Muscle layer of colon (tissue), 2 donors: ENCODE measurements around the gene AUTS2.

Experiments used
- H3K27ac ChIP-seq: one replicate; pipeline ENCODE4 v1.7.0; 2013; ENCODE audit warnings: low read depth, mild to moderate bottlenecking, low read length, moderate library complexity
- H3K27me3 ChIP-seq, 2 donors: one replicate each; pipeline ENCODE4 v1.7.0; 2013; ENCODE audit warnings: low read length in 2 of 2, mild to moderate bottlenecking in 2 of 2; ENCODE audit not compliant: insufficient read depth in 2 of 2, control insufficient read depth in 1 of 2
- H3K36me3 ChIP-seq: one replicate; pipeline ENCODE4 v1.7.0; 2013; ENCODE audit warnings: mild to moderate bottlenecking, low read length; ENCODE audit not compliant: insufficient read depth
- H3K4me1 ChIP-seq: one replicate; pipeline ENCODE4 v1.7.0; 2013; ENCODE audit warnings: mild to moderate bottlenecking, low read length; ENCODE audit not compliant: insufficient read depth
- H3K4me3 ChIP-seq, 2 donors: one replicate each; pipeline ENCODE4 v1.7.0; 2013; ENCODE audit warnings: low read length in 2 of 2, low read depth in 1 of 2, mild to moderate bottlenecking in 1 of 2, moderate library complexity in 1 of 2
- H3K9ac ChIP-seq: one replicate; pipeline ENCODE4 v1.7.0; 2013; ENCODE audit warnings: low read length
- H3K9me3 ChIP-seq: one replicate; pipeline ENCODE4 v1.7.0; 2013; ENCODE audit warnings: mild to moderate bottlenecking, low read length
- donor health status: abdominal sarcoma.
- donor health status: Adenocarcinoma of cecum.

AUTS2 gene

DNA sequence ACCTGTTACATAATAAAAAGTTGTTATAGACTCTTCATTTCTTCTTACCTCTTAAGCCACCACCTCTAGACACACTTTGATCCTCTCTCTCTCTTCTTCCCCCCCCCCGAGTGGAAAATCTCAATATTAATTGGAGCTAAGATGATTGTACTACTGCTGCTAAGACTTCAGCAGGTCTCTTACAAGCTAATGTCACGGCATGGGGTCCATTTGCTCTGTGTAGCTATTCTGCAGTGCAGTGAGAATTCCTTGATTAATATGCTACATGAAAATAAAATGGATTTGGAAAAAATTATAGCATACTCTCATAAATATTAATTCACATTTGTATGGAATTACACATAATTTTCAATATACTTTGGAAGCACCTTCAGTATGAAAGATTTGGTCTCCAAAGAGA lies 297.2 kb downstream of the AUTS2 start:
- no peak overlapping the region for H3K27ac ChIP-seq
- no peaks in the 10 kb centered on the region for H3K4me1 ChIP-seq
- H3K27me3 ChIP-seq = no peaks in the 10 kb centered on the region
- H3K9ac ChIP-seq = no peak overlapping the region
- H3K9me3 ChIP-seq = no peaks in the 10 kb centered on the region
- peaks cover 3% of the 10 kb centered on the region for H3K36me3 ChIP-seq
- no peak overlapping the region for H3K4me3 ChIP-seq

DNA sequence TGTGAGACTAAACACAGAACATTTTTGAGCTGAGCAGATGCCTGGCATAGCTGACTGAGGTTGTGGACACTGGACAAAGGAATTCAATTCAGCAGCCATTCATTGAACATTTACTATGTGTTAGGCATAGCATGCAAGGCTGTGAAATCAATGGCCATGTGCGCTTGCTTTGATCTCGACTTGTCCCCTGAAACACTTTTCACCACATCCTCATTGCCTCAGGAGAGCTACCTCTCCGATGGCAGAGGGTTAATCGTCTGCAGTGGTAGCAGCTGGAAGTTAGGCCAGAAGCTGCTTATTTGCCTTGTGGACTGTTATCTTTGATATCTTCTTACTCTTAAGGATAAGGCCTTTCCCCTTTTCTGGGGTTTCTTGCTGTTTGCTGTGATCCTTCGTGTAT lies 297.8 kb downstream of the AUTS2 start:
- Histone ChIP-seq H3K4me1 (no peaks in the 10 kb centered on the region), H3K36me3 (peaks cover 3% of the 10 kb centered on the region), H3K4me3 (no peak overlapping the region), H3K27ac (no peak overlapping the region), H3K9ac (no peak overlapping the region), H3K9me3 (no peaks in the 10 kb centered on the region), H3K27me3 (no peaks in the 10 kb centered on the region)

DNA sequence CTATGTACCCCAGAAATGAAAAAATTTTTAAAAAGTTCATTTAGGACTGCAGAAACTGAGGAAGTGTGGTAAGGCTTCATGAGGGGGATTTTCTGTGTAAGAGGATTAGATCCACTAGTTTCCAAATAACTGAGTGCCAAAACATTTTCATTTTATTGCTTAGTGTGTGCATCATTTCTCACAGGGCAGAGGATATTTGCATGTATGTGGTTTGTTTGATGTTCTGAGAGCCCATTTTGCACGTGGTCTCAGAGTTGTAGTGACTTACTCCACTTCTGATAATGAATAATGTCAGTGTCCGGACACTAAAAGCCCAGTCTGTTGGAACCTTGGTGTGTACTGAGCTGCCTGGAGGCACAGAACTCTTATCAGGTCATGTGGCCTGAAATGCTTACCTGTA lies 299.9 kb downstream of the AUTS2 start:
- Histone ChIP-seq H3K27ac (no peak overlapping the region), H3K9ac (no peak overlapping the region), H3K36me3 (peaks cover 3% of the 10 kb centered on the region), H3K27me3 (no peaks in the 10 kb centered on the region), H3K4me3 (no peak overlapping the region), H3K4me1 (no peaks in the 10 kb centered on the region), H3K9me3 (no peaks in the 10 kb centered on the region)

DNA sequence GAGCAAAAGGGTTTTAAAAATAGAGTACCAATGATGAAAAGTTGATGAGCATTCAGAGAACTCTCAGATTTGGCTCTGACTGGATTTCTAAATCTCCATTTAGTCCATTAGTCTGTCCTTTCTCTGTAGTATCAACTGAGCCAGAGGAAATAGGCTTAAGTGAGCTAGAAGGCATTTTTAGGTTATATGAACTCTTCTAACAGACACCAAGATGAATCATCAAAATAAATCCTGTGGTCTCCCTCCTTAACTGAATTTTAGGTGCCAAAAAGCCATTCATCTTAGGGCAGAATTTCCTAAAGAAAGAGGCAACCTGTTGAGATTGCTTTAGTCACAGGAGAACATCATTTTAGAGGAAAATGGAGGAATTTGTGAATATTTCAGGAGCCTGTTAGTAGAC lies 305.1 kb downstream of the AUTS2 start:
- no peak overlapping the region for H3K9ac ChIP-seq
- peaks cover 5% of the 10 kb centered on the region for H3K4me1 ChIP-seq
- peaks cover 3% of the 10 kb centered on the region for H3K36me3 ChIP-seq
- H3K27ac ChIP-seq = no peak overlapping the region
- no peaks in the 10 kb centered on the region for H3K27me3 ChIP-seq
- H3K4me3 ChIP-seq = no peak overlapping the region
- H3K9me3 ChIP-seq = no peaks in the 10 kb centered on the region

DNA sequence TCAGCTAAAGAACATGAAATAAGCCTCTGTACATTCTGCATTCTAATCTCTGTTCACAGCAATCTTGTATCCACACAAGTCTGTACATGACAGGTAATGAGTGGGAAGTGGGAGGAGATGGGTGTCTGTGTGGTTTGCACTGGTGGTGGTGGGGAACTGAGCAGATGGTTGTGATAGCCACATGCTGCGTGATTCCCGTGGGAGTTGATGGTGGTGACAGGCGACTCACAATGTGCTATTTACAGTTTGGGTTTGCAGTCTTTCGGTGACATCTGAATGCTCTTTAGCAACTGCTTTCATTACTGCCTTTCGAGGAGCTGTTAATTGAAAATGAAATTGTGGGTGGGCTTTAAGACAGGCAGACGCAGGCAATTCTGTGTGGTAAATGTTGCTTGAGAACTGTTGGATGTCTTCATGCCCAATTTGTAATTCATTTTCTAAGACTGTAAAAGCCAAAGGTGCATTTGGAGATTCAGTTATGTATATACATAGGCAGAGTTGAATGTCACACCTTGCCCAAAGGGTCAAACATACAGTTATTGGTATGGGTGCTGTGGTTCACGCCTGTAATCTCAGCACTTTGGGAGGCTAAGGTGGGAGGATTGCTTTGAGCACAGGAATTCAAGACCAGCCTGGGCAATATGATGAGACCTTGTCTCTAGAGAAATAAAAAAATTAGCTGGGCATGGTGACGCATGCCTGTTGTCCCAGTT lies 308.2 kb downstream of the AUTS2 start:
- H3K9ac ChIP-seq = no peak overlapping the region
- H3K27ac ChIP-seq = no peak overlapping the region
- H3K4me1 ChIP-seq = peaks cover 5% of the 10 kb centered on the region
- no peaks in the 10 kb centered on the region for H3K27me3 ChIP-seq
- no peak overlapping the region for H3K4me3 ChIP-seq
- no peaks in the 10 kb centered on the region for H3K9me3 ChIP-seq
- no peaks in the 10 kb centered on the region for H3K36me3 ChIP-seq

DNA sequence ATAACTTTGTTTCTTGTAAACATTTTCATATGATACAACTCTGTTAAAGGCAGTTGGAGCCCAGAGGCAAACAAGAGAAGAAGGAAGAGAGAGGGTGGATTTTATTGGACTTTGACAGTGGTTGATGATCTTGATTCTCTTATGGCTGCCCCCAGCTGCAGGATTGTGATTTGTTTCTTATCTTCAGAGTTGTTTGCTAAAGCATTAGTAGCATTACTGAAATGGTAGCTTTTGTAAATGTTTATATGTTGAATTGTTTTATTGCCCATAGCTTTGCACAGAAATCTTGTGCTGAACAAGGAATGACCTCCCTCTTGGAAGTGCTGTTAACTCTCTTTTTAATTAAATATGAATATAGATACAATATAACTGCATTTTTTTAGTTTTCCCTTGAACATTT lies 309.4 kb downstream of the AUTS2 start:
- H3K27ac ChIP-seq = no peak overlapping the region
- peaks cover 13% of the 10 kb centered on the region for H3K4me1 ChIP-seq
- no peaks in the 10 kb centered on the region for H3K27me3 ChIP-seq
- H3K4me3 ChIP-seq = no peak overlapping the region
- no peak overlapping the region for H3K9ac ChIP-seq
- no peaks in the 10 kb centered on the region for H3K9me3 ChIP-seq
- no peaks in the 10 kb centered on the region for H3K36me3 ChIP-seq

DNA sequence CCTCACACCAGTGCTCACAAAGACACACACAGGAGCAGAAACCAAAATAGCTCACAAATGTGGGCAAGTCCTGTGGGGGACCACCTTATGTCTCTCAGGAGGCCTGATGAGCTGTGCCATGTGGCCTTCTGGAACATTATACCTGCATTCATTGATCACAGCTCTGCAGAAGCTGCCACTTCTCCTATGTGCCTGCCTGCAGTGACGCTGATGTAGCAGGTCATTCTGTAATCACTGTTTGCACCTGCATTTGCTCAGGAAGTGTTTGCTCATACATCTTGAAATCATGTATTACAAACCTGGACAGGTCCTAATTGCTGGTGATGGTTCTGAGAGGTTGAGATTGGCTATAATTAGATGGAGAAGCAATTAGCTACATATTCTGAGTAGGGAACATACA lies 310.2 kb downstream of the AUTS2 start:
- Histone ChIP-seq H3K4me3 (no peak overlapping the region), H3K36me3 (no peaks in the 10 kb centered on the region), H3K9me3 (no peaks in the 10 kb centered on the region)

DNA sequence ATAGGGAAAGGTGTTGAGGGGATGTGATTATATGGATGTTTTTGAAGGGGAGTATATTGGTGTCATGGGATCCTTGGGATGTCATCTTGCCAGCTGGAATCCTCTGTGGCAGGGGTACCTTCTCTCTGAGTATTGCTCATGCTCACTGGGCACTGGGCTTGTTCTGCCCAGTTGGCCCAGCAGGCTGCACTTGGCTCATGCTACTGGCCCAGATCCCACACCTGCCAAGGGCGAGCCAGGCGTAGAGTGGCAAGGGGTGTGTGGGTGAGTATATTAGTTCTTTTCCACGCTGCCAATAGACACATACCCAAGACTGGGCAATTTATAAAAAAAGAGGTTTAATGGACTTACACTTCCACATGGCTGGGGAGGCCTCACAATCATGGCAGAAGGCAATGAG lies 311.9 kb downstream of the AUTS2 start:
- Histone ChIP-seq H3K9me3 (no peaks in the 10 kb centered on the region), H3K9ac (no peak overlapping the region), H3K36me3 (no peaks in the 10 kb centered on the region), H3K27me3 (no peaks in the 10 kb centered on the region), H3K4me1 (peaks cover 10% of the 10 kb centered on the region), H3K27ac (no peak overlapping the region), H3K4me3 (no peak overlapping the region)

More for the DNA sequence above, 310.2 kb downstream of the AUTS2 start:
- H3K27ac ChIP-seq = no peak overlapping the region
- H3K27me3 ChIP-seq = no peaks in the 10 kb centered on the region
- peaks cover 12% of the 10 kb centered on the region for H3K4me1 ChIP-seq
- no peak overlapping the region for H3K9ac ChIP-seq

DNA sequence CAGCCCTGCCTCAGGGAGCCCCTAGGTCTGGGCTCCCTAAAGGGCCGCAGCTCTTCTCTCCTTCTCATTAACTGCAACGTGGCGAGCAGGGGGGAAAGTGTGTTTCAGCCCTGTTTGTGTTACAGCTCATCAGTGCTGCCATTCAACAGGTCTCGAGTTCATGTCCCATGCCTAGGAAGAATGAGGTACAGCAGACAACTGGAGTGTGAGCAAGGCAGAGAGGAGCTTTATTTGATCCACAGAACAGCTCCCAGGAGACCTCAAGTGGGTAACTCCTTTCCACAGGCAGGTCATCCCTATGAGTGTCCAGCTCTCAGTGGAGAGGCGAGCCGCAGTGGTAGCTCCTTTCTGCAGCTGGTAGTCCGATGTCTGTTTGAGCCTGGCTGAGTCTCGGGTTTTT lies 313.1 kb downstream of the AUTS2 start:
- Histone ChIP-seq H3K9ac (no peak overlapping the region), H3K4me1 (peaks cover 10% of the 10 kb centered on the region)

DNA sequence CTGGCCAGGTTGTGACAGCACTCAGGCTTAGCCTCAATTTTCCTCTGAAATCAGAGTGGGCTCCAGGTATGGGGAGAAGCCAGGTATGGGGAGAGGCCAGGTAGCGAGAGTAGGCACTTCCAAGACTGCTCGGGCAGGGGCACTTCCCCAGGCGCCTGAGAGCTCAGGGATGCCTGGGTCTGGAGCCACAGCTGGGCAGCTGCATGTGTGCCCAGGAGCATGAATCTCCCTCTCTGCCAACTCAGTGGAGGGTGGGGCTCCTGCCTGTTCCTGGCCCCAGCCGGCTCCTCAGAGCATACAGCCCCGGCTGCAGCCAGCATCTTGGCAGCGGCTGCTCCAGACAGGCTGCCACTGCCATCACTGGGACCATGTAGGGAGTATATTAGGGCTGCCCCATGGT lies 313.9 kb downstream of the AUTS2 start:
- Histone ChIP-seq H3K27ac (no peak overlapping the region), H3K9ac (no peak overlapping the region), H3K4me3 (no peak overlapping the region), H3K4me1 (peaks cover 10% of the 10 kb centered on the region), H3K9me3 (no peaks in the 10 kb centered on the region), H3K27me3 (no peaks in the 10 kb centered on the region), H3K36me3 (no peaks in the 10 kb centered on the region)

More for the DNA sequence above, 313.1 kb downstream of the AUTS2 start:
- Histone ChIP-seq H3K9me3 (no peaks in the 10 kb centered on the region), H3K4me3 (no peak overlapping the region), H3K27me3 (no peaks in the 10 kb centered on the region), H3K36me3 (no peaks in the 10 kb centered on the region), H3K27ac (no peak overlapping the region)

DNA sequence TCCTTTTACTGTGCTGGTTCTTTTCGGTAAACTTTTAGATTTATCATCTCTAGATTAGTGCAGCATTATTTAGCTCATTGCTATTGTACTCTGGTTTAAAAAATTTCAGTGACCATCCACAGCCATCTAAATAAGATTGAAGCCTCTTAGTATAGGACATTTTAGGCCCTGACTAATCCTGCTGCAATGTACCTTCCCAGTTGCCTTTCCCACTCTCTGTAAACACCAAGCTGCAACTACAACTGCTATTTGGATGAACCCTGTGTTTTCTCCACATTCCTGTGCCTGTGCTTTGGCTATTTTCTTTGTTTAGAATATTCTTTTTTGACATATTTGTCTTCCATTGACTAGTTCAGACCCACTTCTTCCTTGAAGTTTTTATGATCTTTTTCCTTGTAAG lies 314.6 kb downstream of the AUTS2 start:
- H3K9me3 ChIP-seq = no peaks in the 10 kb centered on the region
- no peak overlapping the region for H3K4me3 ChIP-seq
- no peak overlapping the region for H3K27ac ChIP-seq
- no peaks in the 10 kb centered on the region for H3K27me3 ChIP-seq
- peaks cover 10% of the 10 kb centered on the region for H3K4me1 ChIP-seq
- H3K36me3 ChIP-seq = no peaks in the 10 kb centered on the region
- no peak overlapping the region for H3K9ac ChIP-seq

DNA sequence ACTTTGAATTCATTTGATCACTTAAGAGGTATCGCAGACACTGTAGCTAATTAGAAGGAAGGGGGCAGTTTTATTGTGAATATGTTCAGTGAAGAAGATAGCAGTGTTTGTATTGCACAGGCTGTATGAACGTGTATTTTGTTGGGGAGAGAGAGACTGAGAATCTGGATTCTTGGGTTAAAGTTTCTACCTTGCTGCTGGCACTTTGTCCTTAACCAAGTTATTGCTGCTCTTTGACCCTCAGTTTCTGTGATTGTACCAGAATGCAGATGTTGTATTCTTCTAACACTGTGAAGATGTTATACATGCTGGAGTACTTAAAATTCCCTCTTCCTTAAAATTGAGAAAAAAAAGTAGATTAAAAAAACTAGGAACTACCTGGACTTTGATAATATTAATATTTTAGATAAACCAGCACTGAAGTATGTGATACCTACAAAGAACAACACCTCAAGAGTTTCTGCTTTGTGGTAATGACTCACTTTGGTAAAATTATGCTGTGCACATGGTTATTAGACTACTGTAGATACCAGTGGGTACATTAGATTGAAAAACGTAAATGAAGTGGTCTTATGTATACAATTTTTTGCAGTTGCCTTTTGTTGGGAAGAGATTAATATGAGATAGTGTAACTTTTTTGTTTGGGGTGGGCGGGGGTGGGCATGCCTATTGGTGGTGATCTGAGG lies 321.3 kb downstream of the AUTS2 start:
- Histone ChIP-seq H3K4me1 (no peaks in the 10 kb centered on the region), H3K4me3 (no peak overlapping the region), H3K9me3 (no peaks in the 10 kb centered on the region), H3K27ac (no peak overlapping the region), H3K9ac (no peak overlapping the region), H3K36me3 (no peaks in the 10 kb centered on the region), H3K27me3 (no peaks in the 10 kb centered on the region)
